ENCODE results near the gene NPR2.

DNA sequence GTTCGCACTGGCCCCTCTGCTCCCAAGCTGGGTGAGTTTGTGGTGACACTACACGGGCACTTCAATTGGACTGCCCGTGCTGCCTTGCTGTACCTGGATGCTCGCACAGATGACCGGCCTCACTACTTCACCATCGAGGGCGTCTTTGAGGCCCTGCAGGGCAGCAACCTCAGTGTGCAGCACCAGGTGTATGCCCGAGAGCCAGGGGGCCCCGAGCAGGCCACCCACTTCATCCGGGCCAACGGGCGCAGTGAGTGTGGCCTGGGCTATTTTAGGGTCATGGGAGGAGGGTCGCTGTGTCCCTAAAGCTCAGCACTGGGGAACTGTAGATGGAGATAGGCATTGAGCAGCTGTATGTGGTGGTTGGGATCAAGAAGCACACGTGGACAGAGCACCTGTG, 1.4 kb downstream of the NPR2 start:
- TF ChIP-seq, protein P1, sequence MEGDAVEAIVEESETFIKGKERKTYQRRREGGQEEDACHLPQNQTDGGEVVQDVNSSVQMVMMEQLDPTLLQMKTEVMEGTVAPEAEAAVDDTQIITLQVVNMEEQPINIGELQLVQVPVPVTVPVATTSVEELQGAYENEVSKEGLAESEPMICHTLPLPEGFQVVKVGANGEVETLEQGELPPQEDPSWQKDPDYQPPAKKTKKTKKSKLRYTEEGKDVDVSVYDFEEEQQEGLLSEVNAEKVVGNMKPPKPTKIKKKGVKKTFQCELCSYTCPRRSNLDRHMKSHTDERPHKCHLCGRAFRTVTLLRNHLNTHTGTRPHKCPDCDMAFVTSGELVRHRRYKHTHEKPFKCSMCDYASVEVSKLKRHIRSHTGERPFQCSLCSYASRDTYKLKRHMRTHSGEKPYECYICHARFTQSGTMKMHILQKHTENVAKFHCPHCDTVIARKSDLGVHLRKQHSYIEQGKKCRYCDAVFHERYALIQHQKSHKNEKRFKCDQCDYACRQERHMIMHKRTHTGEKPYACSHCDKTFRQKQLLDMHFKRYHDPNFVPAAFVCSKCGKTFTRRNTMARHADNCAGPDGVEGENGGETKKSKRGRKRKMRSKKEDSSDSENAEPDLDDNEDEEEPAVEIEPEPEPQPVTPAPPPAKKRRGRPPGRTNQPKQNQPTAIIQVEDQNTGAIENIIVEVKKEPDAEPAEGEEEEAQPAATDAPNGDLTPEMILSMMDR (IDR thresholded peaks at IDR 0.05) = no peak
- TF ChIP-seq POLR2A (IDR thresholded peaks at IDR 0.05) (no peak), POLR2AphosphoS5 (IDR thresholded peaks at IDR 0.05) (no peak), EP300 (IDR thresholded peaks at IDR 0.05; ENCODE audit: low read depth) (no peak)

Data from transverse colon (tissue), 4 donors.